ENCODE results near the gene SFXN3. TPM values are rescaled to one million over a fixed set of nuclear protein-coding genes. Genes with fewer than 3 reads are reported as not detected.

Gene SFXN3
- total and polyA plus RNA-seq, 2 of the 13 experiments (the other 11 are each of a cell fraction or from before 2014, with no cell fraction given), result 16.8 to 71.5 TPM

- TF ChIP-seq THRA (CRISPR knock-in tag; IDR thresholded peaks at IDR 0.05; ENCODE audit: borderline replicate concordance) (peak; percentile 44; the same call in 1 of the 2 replicates), AGO2 (optimal IDR thresholded peaks at IDR 0.05; ENCODE audit: low read depth, low read length) (no peak), ZNF350 (CRISPR knock-in tag; IDR thresholded peaks at IDR 0.05; ENCODE audit: borderline replicate concordance, low read depth) (no peak), MZF1 (CRISPR knock-in tag; IDR thresholded peaks at IDR 0.05; ENCODE audit: borderline replicate concordance) (no peak), ELF1 (CRISPR knock-in tag; IDR thresholded peaks at IDR 0.05) (no peak), TEAD3 (CRISPR knock-in tag; optimal IDR thresholded peaks at IDR 0.05; ENCODE audit: borderline replicate concordance) (peak; percentile 83), MED1 (CRISPR knock-in tag; IDR thresholded peaks at IDR 0.05) (peak; percentile 19; the same call in 1 of the 2 replicates), PHF8 (CRISPR knock-in tag; IDR thresholded peaks at IDR 0.05) (no peak), ZNF263 (CRISPR knock-in tag; IDR thresholded peaks at IDR 0.05) (0 out of 2 replicates have a peak, but pooled peaks have one; percentile 40), FOXA3 (CRISPR knock-in tag; IDR thresholded peaks at IDR 0.05) (no peak), GMEB2 (CRISPR knock-in tag; IDR thresholded peaks at IDR 0.05; ENCODE audit: low read depth) (no peak), ZMAT5 (CRISPR knock-in tag; IDR thresholded peaks at IDR 0.05; ENCODE audit: borderline replicate concordance, low read depth) (no peak), ARID2 (CRISPR knock-in tag; IDR thresholded peaks at IDR 0.05; ENCODE audit: borderline replicate concordance) (0 out of 2 replicates have a peak, but pooled peaks have one; percentile 13), MAX (IDR thresholded peaks at IDR 0.05) (no peak), ZNF282 (IDR thresholded peaks at IDR 0.05; ENCODE audit: partially characterized antibody) (no peak), RXRB (CRISPR knock-in tag; IDR thresholded peaks at IDR 0.05; ENCODE audit: borderline replicate concordance) (0 out of 2 replicates have a peak, but pooled peaks have one; percentile 13), RFXAP (CRISPR knock-in tag; IDR thresholded peaks at IDR 0.05; ENCODE audit: borderline replicate concordance) (0 out of 2 replicates have a peak, but pooled peaks have one; percentile 1), ZNF431 (CRISPR knock-in tag; IDR thresholded peaks at IDR 0.05; ENCODE audit: borderline replicate concordance, low read depth) (peak; percentile 46; the same call in 1 of the 2 replicates), PTBP1 (IDR thresholded peaks at IDR 0.05; ENCODE audit: low read depth, low read length, poor library complexity, severe bottlenecking) (no peak), BCL6 (CRISPR knock-in tag; IDR thresholded peaks at IDR 0.05) (no peak), ZNF792 (CRISPR knock-in tag; IDR thresholded peaks at IDR 0.05) (0 out of 2 replicates have a peak, but pooled peaks have one; percentile 40), POLR2AphosphoS5 (IDR thresholded peaks at IDR 0.05; ENCODE audit: low read depth, low read length) (peak; percentile 27; the same call in 1 of the 2 replicates), SP5 (CRISPR knock-in tag; IDR thresholded peaks at IDR 0.05; ENCODE audit: borderline replicate concordance, low read depth) (0 out of 2 replicates have a peak, but pooled peaks have one; percentile 18), RBM22 (optimal IDR thresholded peaks at IDR 0.05; ENCODE audit: low read length) (peak; percentile 52), HOXD1 (CRISPR knock-in tag; IDR thresholded peaks at IDR 0.05) (no peak), ATF5 (CRISPR knock-in tag; IDR thresholded peaks at IDR 0.05; ENCODE audit: low read depth) (no peak), HNF4A (CRISPR knock-in tag; IDR thresholded peaks at IDR 0.05) (0 out of 2 replicates have a peak, but pooled peaks have one; percentile 7)
Measured at GRCh38 chr10:101063548-101064414, 32.7 kb downstream of the SFXN3 start (continued).
